ENCODE measurements around the gene TIPRL.
A peak's percentile ranks its signal among the peaks of the same experiment; 100 is the strongest.

Gene TIPRL

GRCh38 chr1:168163670-168164069 lies 15.1 kb upstream of the TIPRL start:
- H4K20me1 ChIP-seq (ENCODE audit: control insufficient read depth, insufficient read depth, low read depth, low read length) = no peaks in the 10 kb centered on the region

GRCh38 chr1:168164771-168165170 lies 14.0 kb upstream of the TIPRL start:
- TF ChIP-seq CTCF (IDR thresholded peaks at IDR 0.05; ENCODE audit: low read depth, low read length, poor library complexity, severe bottlenecking) (no peak), EZH2phosphoT487 (IDR thresholded peaks at IDR 0.05; ENCODE audit: borderline replicate concordance, low read length) (no peak)
- Histone ChIP-seq H3K79me2 (ENCODE audit: control insufficient read depth, low read length) (no peaks in the 10 kb centered on the region), H4K20me1 (ENCODE audit: control insufficient read depth, insufficient read depth, low read depth, low read length) (no peaks in the 10 kb centered on the region), H3K4me3 (ENCODE audit: low read length) (no peak overlapping the region), H3K4me2 (ENCODE audit: low read length) (no peak overlapping the region), H3K4me1 (ENCODE audit: control insufficient read depth, low read length) (peaks cover 22% of the 10 kb centered on the region), H3K9me3 (ENCODE audit: control insufficient read depth, insufficient read depth, low read length) (peaks cover 5% of the 10 kb centered on the region; the same call in 1 of the 2 replicates), H3K27me3 (ENCODE audit: control insufficient read depth, low read length) (no peaks in the 10 kb centered on the region), H3K36me3 (ENCODE audit: control insufficient read depth, low read length) (no peaks in the 10 kb centered on the region), H3K27ac (ENCODE audit: low read depth, low read length) (no peak overlapping the region), H3F3A (ENCODE audit: control insufficient read depth, insufficient read depth) (no peaks in the 10 kb centered on the region), H3K9me2 (replicated peaks; ENCODE audit: control insufficient read depth, low read length) (no peaks in the 10 kb centered on the region)

More at GRCh38 chr1:168163670-168164069, 15.1 kb upstream of the TIPRL start:
- Histone ChIP-seq H3F3A (ENCODE audit: control insufficient read depth, insufficient read depth) (no peaks in the 10 kb centered on the region), H3K27ac (ENCODE audit: low read depth, low read length) (no peak overlapping the region), H3K79me2 (ENCODE audit: control insufficient read depth, low read length) (no peaks in the 10 kb centered on the region), H3K4me3 (ENCODE audit: low read length) (no peak overlapping the region), H3K27me3 (ENCODE audit: control insufficient read depth, low read length) (no peaks in the 10 kb centered on the region), H3K9me3 (ENCODE audit: control insufficient read depth, insufficient read depth, low read length) (peaks cover 5% of the 10 kb centered on the region; the same call in 1 of the 2 replicates), H3K4me2 (ENCODE audit: low read length) (peak overlapping the region; percentile 26), H3K4me1 (ENCODE audit: control insufficient read depth, low read length) (peaks cover 22% of the 10 kb centered on the region), H3K36me3 (ENCODE audit: control insufficient read depth, low read length) (no peaks in the 10 kb centered on the region), H3K9me2 (replicated peaks; ENCODE audit: control insufficient read depth, low read length) (no peaks in the 10 kb centered on the region)
- no peak for TF ChIP-seq EZH2phosphoT487 (IDR thresholded peaks at IDR 0.05; ENCODE audit: borderline replicate concordance, low read length)

- Histone ChIP-seq H3K79me2 (ENCODE audit: control insufficient read depth, low read length) (no peaks in the 10 kb centered on the region), H3K4me2 (ENCODE audit: low read length) (no peak overlapping the region), H3K27ac (ENCODE audit: low read depth, low read length) (no peak overlapping the region), H3F3A (ENCODE audit: control insufficient read depth, insufficient read depth) (no peaks in the 10 kb centered on the region), H3K4me3 (ENCODE audit: low read length) (no peak overlapping the region), H3K4me1 (ENCODE audit: control insufficient read depth, low read length) (peaks cover 26% of the 10 kb centered on the region), H3K36me3 (ENCODE audit: control insufficient read depth, low read length) (no peaks in the 10 kb centered on the region), H3K9me3 (ENCODE audit: control insufficient read depth, insufficient read depth, low read length) (no peaks in the 10 kb centered on the region), H3K27me3 (ENCODE audit: control insufficient read depth, low read length) (no peaks in the 10 kb centered on the region), H4K20me1 (ENCODE audit: control insufficient read depth, insufficient read depth, low read depth, low read length) (no peaks in the 10 kb centered on the region), H3K9me2 (replicated peaks; ENCODE audit: control insufficient read depth, low read length) (no peaks in the 10 kb centered on the region)
- TF ChIP-seq EZH2phosphoT487 (IDR thresholded peaks at IDR 0.05; ENCODE audit: borderline replicate concordance, low read length) (no peak), CTCF (IDR thresholded peaks at IDR 0.05; ENCODE audit: low read depth, low read length, poor library complexity, severe bottlenecking) (no peak)
Measured at GRCh38 chr1:168167806-168168205, 11.0 kb upstream of the TIPRL start.

- Histone ChIP-seq H3K79me2 (ENCODE audit: control insufficient read depth, low read length) (no peaks in the 10 kb centered on the region), H3K4me2 (ENCODE audit: low read length) (no peak overlapping the region), H3F3A (ENCODE audit: control insufficient read depth, insufficient read depth) (no peaks in the 10 kb centered on the region), H3K4me1 (ENCODE audit: control insufficient read depth, low read length) (peaks cover 7% of the 10 kb centered on the region), H4K20me1 (ENCODE audit: control insufficient read depth, insufficient read depth, low read depth, low read length) (no peaks in the 10 kb centered on the region), H3K36me3 (ENCODE audit: control insufficient read depth, low read length) (no peaks in the 10 kb centered on the region), H3K9me2 (replicated peaks; ENCODE audit: control insufficient read depth, low read length) (0 out of 2 replicates have a peak, but pooled peaks cover 2% of the 10 kb centered on the region), H3K9me3 (ENCODE audit: control insufficient read depth, insufficient read depth, low read length) (no peaks in the 10 kb centered on the region), H3K27me3 (ENCODE audit: control insufficient read depth, low read length) (no peaks in the 10 kb centered on the region), H3K4me3 (ENCODE audit: low read length) (no peak overlapping the region), H3K27ac (ENCODE audit: low read depth, low read length) (no peak overlapping the region)
- TF ChIP-seq EZH2phosphoT487 (IDR thresholded peaks at IDR 0.05; ENCODE audit: borderline replicate concordance, low read length) (no peak), CTCF (IDR thresholded peaks at IDR 0.05; ENCODE audit: low read depth, low read length, poor library complexity, severe bottlenecking) (no peak)
Measured at GRCh38 chr1:168170564-168171508, 7.9 kb upstream of the TIPRL start.
